ENCODE results near the gene MGA. TPM values are rescaled to one million over a fixed set of nuclear protein-coding genes. Genes with fewer than 3 reads are reported as not detected.

Gene MGA
- total RNA-seq, 1 donor from 2014 or later: 38.3 TPM

GRCh38 chr15:41633609-41634008, 26.6 kb upstream of the MGA start:
- Mint-ChIP-seq H3K9me3 (ENCODE audit: low read depth) (no peaks in the 10 kb centered on the region), H3K36me3 (ENCODE audit: low read depth) (no peaks in the 10 kb centered on the region), H3K27ac (ENCODE audit: unreplicated experiment) (peak overlapping the region; percentile 42)

DNA sequence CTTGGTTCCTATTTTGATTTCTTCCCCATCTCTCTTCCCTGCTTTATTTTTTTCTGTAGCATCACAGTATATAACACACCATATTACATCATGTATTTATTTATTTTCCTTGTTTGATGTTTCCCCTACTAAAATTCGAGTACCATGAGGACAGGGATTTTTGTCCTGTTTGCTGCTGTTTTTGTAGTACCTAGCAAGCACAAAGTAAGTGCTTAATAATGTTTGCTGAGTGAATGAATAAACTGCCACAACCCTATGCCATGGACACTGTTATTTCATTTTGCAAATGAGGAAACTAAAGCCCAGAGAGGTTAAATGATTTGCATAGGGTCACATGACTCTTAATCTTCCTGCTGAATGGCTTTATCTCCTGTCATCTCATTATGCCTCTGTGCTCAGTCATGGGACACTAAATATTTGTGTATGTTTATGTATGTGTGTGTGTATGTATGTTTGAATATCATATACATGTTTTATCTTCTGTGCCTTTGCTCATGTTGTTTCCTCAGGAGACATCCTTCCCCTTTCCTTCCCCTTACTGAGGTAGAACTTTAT, 26.1 kb upstream of the MGA start:
- H3K27me3 Mint-ChIP-seq (ENCODE audit: low read depth): no peaks in the 10 kb centered on the region
- no peaks in the 10 kb centered on the region for H3K9me3 Mint-ChIP-seq (ENCODE audit: low read depth)
- no peaks in the 10 kb centered on the region for H3K36me3 Mint-ChIP-seq (ENCODE audit: low read depth)
- DNase-seq (ENCODE audit: low spot score): no peak
- TF ChIP-seq, protein P1, sequence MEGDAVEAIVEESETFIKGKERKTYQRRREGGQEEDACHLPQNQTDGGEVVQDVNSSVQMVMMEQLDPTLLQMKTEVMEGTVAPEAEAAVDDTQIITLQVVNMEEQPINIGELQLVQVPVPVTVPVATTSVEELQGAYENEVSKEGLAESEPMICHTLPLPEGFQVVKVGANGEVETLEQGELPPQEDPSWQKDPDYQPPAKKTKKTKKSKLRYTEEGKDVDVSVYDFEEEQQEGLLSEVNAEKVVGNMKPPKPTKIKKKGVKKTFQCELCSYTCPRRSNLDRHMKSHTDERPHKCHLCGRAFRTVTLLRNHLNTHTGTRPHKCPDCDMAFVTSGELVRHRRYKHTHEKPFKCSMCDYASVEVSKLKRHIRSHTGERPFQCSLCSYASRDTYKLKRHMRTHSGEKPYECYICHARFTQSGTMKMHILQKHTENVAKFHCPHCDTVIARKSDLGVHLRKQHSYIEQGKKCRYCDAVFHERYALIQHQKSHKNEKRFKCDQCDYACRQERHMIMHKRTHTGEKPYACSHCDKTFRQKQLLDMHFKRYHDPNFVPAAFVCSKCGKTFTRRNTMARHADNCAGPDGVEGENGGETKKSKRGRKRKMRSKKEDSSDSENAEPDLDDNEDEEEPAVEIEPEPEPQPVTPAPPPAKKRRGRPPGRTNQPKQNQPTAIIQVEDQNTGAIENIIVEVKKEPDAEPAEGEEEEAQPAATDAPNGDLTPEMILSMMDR (IDR thresholded peaks at IDR 0.05): no peak
- H3K4me3 Mint-ChIP-seq (ENCODE audit: unreplicated experiment): no peak overlapping the region
- H3K27ac Mint-ChIP-seq (ENCODE audit: unreplicated experiment): peak overlapping the region; percentile 42
- peaks cover 10% of the 10 kb centered on the region for H3K4me1 Mint-ChIP-seq (ENCODE audit: low read depth)

More at GRCh38 chr15:41633609-41634008, 26.6 kb upstream of the MGA start:
- no peak for DNase-seq (ENCODE audit: low spot score)
- Mint-ChIP-seq H3K27me3 (ENCODE audit: low read depth) (no peaks in the 10 kb centered on the region), H3K4me1 (ENCODE audit: low read depth) (peaks cover 8% of the 10 kb centered on the region), H3K4me3 (ENCODE audit: unreplicated experiment) (no peak overlapping the region)
- TF ChIP-seq, protein P1 (IDR thresholded peaks at IDR 0.05): no peak

- Mint-ChIP-seq H3K27me3 (ENCODE audit: low read depth) (no peaks in the 10 kb centered on the region), H3K9me3 (ENCODE audit: low read depth) (no peaks in the 10 kb centered on the region)
- no peak for DNase-seq (ENCODE audit: low spot score)
These were observed 23.1 kb upstream of the MGA start for GRCh38 chr15:41637086-41637485.

DNA sequence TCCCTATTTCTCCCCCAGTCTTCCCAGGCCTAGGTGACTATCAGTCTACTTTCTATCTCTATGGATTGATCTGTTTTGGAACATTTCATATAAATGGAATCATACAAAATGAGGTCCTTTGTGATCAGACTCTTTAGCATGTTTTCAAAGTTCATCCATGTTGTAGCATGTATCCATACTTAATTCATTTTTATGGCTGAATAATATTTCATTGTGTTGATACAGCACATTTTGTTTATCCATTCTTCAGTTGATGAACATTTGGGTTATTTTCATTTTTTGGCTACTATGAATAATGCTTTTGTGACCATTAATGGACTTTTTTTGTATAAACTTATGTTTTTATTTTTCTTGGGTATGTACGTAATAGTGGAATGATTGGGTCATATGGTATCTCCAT, 19.2 kb upstream of the MGA start:
- H3K4me1 Mint-ChIP-seq (ENCODE audit: low read depth): peaks cover 6% of the 10 kb centered on the region
- no peaks in the 10 kb centered on the region for H3K9me3 Mint-ChIP-seq (ENCODE audit: low read depth)
- TF ChIP-seq, protein P1 (IDR thresholded peaks at IDR 0.05): no peak
- no peak for DNase-seq (ENCODE audit: low spot score)
- H3K36me3 Mint-ChIP-seq (ENCODE audit: low read depth): peaks cover 2% of the 10 kb centered on the region
- no peak overlapping the region for H3K4me3 Mint-ChIP-seq (ENCODE audit: unreplicated experiment)
- H3K27ac Mint-ChIP-seq (ENCODE audit: unreplicated experiment): no peak overlapping the region
- H3K27me3 Mint-ChIP-seq (ENCODE audit: low read depth): no peaks in the 10 kb centered on the region

More at GRCh38 chr15:41637086-41637485, 23.1 kb upstream of the MGA start:
- peaks cover 6% of the 10 kb centered on the region for H3K4me1 Mint-ChIP-seq (ENCODE audit: low read depth)
- H3K27ac Mint-ChIP-seq (ENCODE audit: unreplicated experiment): no peak overlapping the region
- no peak overlapping the region for H3K4me3 Mint-ChIP-seq (ENCODE audit: unreplicated experiment)
- H3K36me3 Mint-ChIP-seq (ENCODE audit: low read depth): peaks cover 2% of the 10 kb centered on the region
- TF ChIP-seq, protein P1 (IDR thresholded peaks at IDR 0.05): no peak

DNA sequence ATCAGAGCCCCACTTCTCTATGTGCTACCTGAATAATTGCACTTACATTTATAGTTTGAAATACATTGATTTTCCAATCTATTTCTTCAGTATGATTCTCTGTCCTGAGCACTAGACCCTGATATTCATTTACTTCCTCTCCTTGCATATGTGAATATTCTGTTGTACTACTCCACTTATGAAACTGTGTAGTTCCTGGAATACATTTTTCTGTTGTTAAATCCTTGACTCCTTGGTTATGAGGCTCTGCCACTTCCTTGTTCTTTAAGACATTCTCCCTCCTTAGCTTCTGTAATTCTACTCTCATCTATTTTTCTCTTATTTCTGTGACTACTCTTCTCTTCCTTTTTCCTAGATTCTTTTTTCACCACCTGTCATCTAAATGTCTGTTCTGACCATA, 12.9 kb upstream of the MGA start:
- Mint-ChIP-seq H3K4me1 (ENCODE audit: low read depth) (no peaks in the 10 kb centered on the region), H3K9me3 (ENCODE audit: low read depth) (peaks cover 9% of the 10 kb centered on the region), H3K36me3 (ENCODE audit: low read depth) (peaks cover 2% of the 10 kb centered on the region), H3K27me3 (ENCODE audit: low read depth) (no peaks in the 10 kb centered on the region), H3K27ac (ENCODE audit: unreplicated experiment) (no peak overlapping the region), H3K4me3 (ENCODE audit: unreplicated experiment) (no peak overlapping the region)
- no peak for DNase-seq (ENCODE audit: low spot score)
- TF ChIP-seq, protein P1 (IDR thresholded peaks at IDR 0.05): no peak

All from chondrocyte (in vitro differentiated cells).